Heart left ventricle (tissue), 13 donors: ENCODE data around the gene HIKESHI.

ENCODE experiments used
- CTCF ChIP-seq, 12 donors: fragments of 200-600 bp; sonication (generic) in 4 of 12; IDR thresholded peaks; one replicate each; pipeline versions ENCODE4 v1.5.0 to v1.8.0; 2018 to 2022; ENCODE audit warnings: antibody characterized with exemption in 12 of 12, mild to moderate bottlenecking in 5 of 12
- POLR2A ChIP-seq, 2 donors: fragments of 450-650 bp; IDR thresholded peaks; one replicate each; pipeline ENCODE4 v1.6.1; 2017; ENCODE audit warnings: antibody characterized with exemption in 2 of 2, mild to moderate bottlenecking in 2 of 2, moderate library complexity in 2 of 2
- donor health status: ischemic (EF 13 %, LVEDD 7.1; RV severe dilation, severe dysfunction).
- donor health status: DM: no; HTN: yes; CAD: no.
- donor health status: DM: no; HTN: no; CAD: no.
- donor health status: ischemic (EF 25% LVEDD 6.9; RV normal size, moderate dysfunction).
- donor health status: ischemic (EF 25% LVEDD 5.7; RV mildly dilated, moderate dysfunction).
- donor health status: ischemic (EF 35%, LVEDD 5.7; RV mildly dilated, moderate dysfunction).
- donor health status: nonischemic (EF 11% LVEDD 7.7; RV severe dilation, severe dysfunction).
- donor health status: DM: yes; HTN: yes; CAD: no.
- donor health status: PGD.
- donor health status: ischemic (EF 29% LVEDD 5.4; RV normal size, mild dysfunction).
- donor health status: nonischemic (EF 23%, LVEDD 6.1; RV moderate dilation, normal function).

GRCh38 chr11:86374069-86374468, 72.0 kb downstream of the HIKESHI start:
- TF ChIP-seq POLR2A (IDR thresholded peaks at IDR 0.05) (no peak), CTCF (IDR thresholded peaks at IDR 0.05) (no peak)
